CD4-positive, alpha-beta memory T cell (primary cell): ENCODE measurements around the gene SNTG2. TPM values are rescaled to one million over a fixed set of nuclear protein-coding genes. Genes with fewer than 3 reads are reported as not detected.

Experiments used
- CTCF ChIA-PET: fragments of 350-600 bp; sonication (Branson Sonifier 250); formaldehyde crosslinking; loops from one replicate; lab custom pipeline; 2021; ENCODE audit warnings: inconsistent platforms; ENCODE audit not compliant: partially characterized antibody; lab: Charles Lee
- POLR2A ChIA-PET: fragments of 350-600 bp; sonication (Branson Sonifier 250); formaldehyde crosslinking; loops from one replicate; lab custom pipeline; 2021; ENCODE audit not compliant: partially characterized antibody; lab: Charles Lee
- DNase-seq, 5 donors: peaks; one replicate each; pipeline versions ENCODE4 v3.0.0 to v3.0.0-alpha.2; 2020 to 2022; ENCODE audit warnings: mixed read lengths in 1 of 5
- H3K27ac ChIP-seq: one replicate; pipeline ENCODE4 v1.7.0; 2013; ENCODE audit warnings: low read depth, low read length
- H3K27me3 ChIP-seq: 2 replicates; pipeline ENCODE4 v1.7.0; 2013; ENCODE audit warnings: mild to moderate bottlenecking, low read length, moderate library complexity; ENCODE audit not compliant: insufficient read depth
- H3K36me3 ChIP-seq: 2 replicates; pipeline ENCODE4 v1.7.0; 2013; ENCODE audit warnings: mild to moderate bottlenecking, low read length, moderate library complexity; ENCODE audit not compliant: insufficient read depth
- H3K4me1 ChIP-seq: 2 replicates; pipeline ENCODE4 v1.7.0; 2013; ENCODE audit warnings: mild to moderate bottlenecking, low read length, moderate library complexity; ENCODE audit not compliant: insufficient read depth
- H3K4me3 ChIP-seq, 2 donors: one replicate each; pipeline ENCODE4 v1.7.0; 2013; ENCODE audit warnings: low read length in 2 of 2, mild to moderate bottlenecking in 1 of 2
- H3K9me3 ChIP-seq, 2 donors: one replicate each; pipeline ENCODE4 v1.7.0; 2013; ENCODE audit warnings: low read length in 2 of 2, control low read depth in 1 of 2; ENCODE audit not compliant: control insufficient read depth in 1 of 2
- H3K27ac Mint-ChIP-seq, 7 donors: one replicate each; pipeline ENCODE4 v1.8.0; 2020 to 2021; ENCODE audit warnings: mixed read lengths in 7 of 7, mild to moderate bottlenecking in 6 of 7, inconsistent platforms in 3 of 7, moderate library complexity in 3 of 7
- H3K27me3 Mint-ChIP-seq, 2 donors: one replicate each; pipeline ENCODE4 v1.8.0; 2020 to 2021; ENCODE audit warnings: mixed read lengths in 2 of 2
- H3K36me3 Mint-ChIP-seq, 2 donors: one replicate each; pipeline ENCODE4 v1.8.0; 2020 to 2021; ENCODE audit warnings: mixed read lengths in 2 of 2, inconsistent platforms in 1 of 2, mild to moderate bottlenecking in 1 of 2
- H3K4me1 Mint-ChIP-seq, 4 donors: one replicate each; pipeline ENCODE4 v1.8.0; 2020 to 2021; ENCODE audit warnings: mixed read lengths in 4 of 4, mild to moderate bottlenecking in 1 of 4
- H3K4me3 Mint-ChIP-seq, 8 donors: one replicate each; pipeline ENCODE4 v1.8.0; 2020 to 2021; ENCODE audit warnings: mixed read lengths in 8 of 8, mild to moderate bottlenecking in 7 of 8, moderate library complexity in 6 of 8, inconsistent platforms in 3 of 8
- H3K9me3 Mint-ChIP-seq, 8 donors: one replicate each; pipeline ENCODE4 v1.8.0; 2020 to 2021; ENCODE audit warnings: mixed read lengths in 8 of 8, mild to moderate bottlenecking in 5 of 8, inconsistent platforms in 3 of 8, moderate library complexity in 1 of 8
- intact Hi-C: fragments of 100-400 bp; cut with micrococcal nuclease; formaldehyde crosslinking; loops from one replicate; pipeline ENCODE4 v1.15.1; 2023
- polyA plus RNA-seq, 2 donors: library from polyadenylated mRNA; unstranded; fragments of 300-500 nt; fragmentation: Illumina TruSeq; gene quantifications; one replicate each; pipeline ENCODE4 v1.2.3, GENCODE V29; 2021
- total RNA-seq, 2 experiments: library from RNA; stranded (reverse); gene quantifications; one replicate each; pipeline ENCODE4 v1.2.3, GENCODE V29; 2021

SNTG2 gene
- total and polyA plus RNA-seq, 4 experiments from 2014 or later: 0.55 to 1.3 (median 0.96) TPM; not detected in 1

DNA sequence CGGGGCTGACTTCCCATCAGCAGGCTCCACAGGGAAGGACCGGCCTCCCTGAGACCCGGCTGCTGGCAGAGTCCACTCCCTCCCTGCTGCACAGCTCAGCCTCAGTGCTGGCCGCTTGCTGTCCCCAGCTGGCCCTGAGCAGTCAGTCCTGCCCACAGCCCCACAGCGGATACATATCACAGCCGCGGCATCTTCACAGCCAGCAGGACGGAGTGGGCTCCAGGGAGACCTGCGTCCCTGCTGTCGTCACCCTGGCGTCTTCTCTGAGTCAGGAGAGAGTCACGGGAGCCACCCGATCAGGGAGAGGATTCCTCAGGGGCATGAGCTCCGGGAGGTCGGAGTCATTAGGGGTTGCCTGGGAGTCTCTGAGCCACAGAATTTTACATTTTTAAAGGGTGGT lies 13.1 kb upstream of the SNTG2 start:
- H3K27me3 ChIP-seq: no peaks in the 10 kb centered on the region
- no peaks in the 10 kb centered on the region for H3K9me3 ChIP-seq
- H3K4me3 ChIP-seq: no peak overlapping the region
- H3K27me3 Mint-ChIP-seq: peaks cover 0 to 1% of the 10 kb centered on the region in 2 donors
- no peaks in the 10 kb centered on the region for H3K9me3 Mint-ChIP-seq
- no peaks in the 10 kb centered on the region for H3K4me1 ChIP-seq
- H3K4me3 Mint-ChIP-seq: no peak overlapping the region
- H3K4me1 Mint-ChIP-seq: peaks cover 0 to 1% (median 0%) of the 10 kb centered on the region in 4 donors
- intact Hi-C loops: no loop called here
- ChIA-PET POLR2A (no interaction called here), CTCF (no interaction called here)
- H3K27ac Mint-ChIP-seq: no peak overlapping the region
- H3K36me3 ChIP-seq: no peaks in the 10 kb centered on the region
- no peak for DNase-seq
- no peaks in the 10 kb centered on the region for H3K36me3 Mint-ChIP-seq
- H3K27ac ChIP-seq: no peak overlapping the region

- H3K27ac Mint-ChIP-seq: no peak overlapping the region
- intact Hi-C loops: no loop called here
- Histone ChIP-seq H3K27ac (no peak overlapping the region), H3K4me3 (no peak overlapping the region), H3K27me3 (no peaks in the 10 kb centered on the region), H3K4me1 (no peaks in the 10 kb centered on the region), H3K9me3 (no peaks in the 10 kb centered on the region), H3K36me3 (no peaks in the 10 kb centered on the region)
- POLR2A ChIA-PET: no interaction called here
- no peaks in the 10 kb centered on the region for H3K9me3 Mint-ChIP-seq
- no peak overlapping the region for H3K4me3 Mint-ChIP-seq
- peaks cover 0 to 1% (median 0%) of the 10 kb centered on the region in 4 donors for H3K4me1 Mint-ChIP-seq
- H3K27me3 Mint-ChIP-seq: peaks cover 0 to 1% of the 10 kb centered on the region in 2 donors
- H3K36me3 Mint-ChIP-seq: no peaks in the 10 kb centered on the region
- CTCF ChIA-PET: no interaction called here
- DNase-seq: no peak
Observed at GRCh38 chr2:938181-939005, 12.3 kb upstream of the SNTG2 start.

DNA sequence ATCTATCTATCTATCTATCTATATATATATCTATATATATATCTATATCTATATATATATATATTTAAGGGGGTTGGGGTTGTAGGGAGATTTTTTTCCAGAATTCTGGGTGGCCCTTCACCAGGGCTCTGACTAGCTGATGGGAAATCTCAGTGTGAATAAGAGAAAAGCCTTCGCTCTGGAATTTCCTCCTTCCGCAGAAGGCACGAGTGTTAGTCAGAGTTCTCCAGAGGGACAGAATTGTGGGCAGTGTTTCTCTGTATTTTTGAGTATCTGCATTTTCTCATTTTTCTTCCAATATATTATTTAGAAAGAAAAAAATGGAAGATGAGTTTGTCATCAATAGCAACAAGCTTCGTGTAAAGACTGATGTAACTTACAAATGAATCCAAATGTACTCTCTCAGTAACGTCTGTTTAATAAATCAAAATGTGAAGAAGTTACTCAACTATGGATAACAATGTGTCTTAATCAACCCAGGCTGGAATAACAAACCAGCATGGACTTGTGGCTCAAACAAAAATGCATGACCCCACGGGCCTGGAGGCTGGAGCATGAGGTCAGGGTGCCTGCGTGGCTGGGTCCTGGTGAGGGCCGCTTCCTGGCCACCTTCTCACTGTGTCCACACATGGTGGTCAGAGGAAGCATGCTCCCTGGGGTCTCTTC lies 10.6 kb upstream of the SNTG2 start:
- no peak overlapping the region for H3K27ac Mint-ChIP-seq
- Histone ChIP-seq H3K27me3 (no peaks in the 10 kb centered on the region), H3K4me1 (no peaks in the 10 kb centered on the region), H3K27ac (no peak overlapping the region), H3K9me3 (no peaks in the 10 kb centered on the region), H3K36me3 (no peaks in the 10 kb centered on the region), H3K4me3 (no peak overlapping the region)
- peaks cover 0 to 3% (median 1%) of the 10 kb centered on the region in 4 donors for H3K4me1 Mint-ChIP-seq
- peaks cover 0 to 9% (median 4%) of the 10 kb centered on the region in 8 donors for H3K9me3 Mint-ChIP-seq
- intact Hi-C loops: no loop called here
- H3K36me3 Mint-ChIP-seq: no peaks in the 10 kb centered on the region
- ChIA-PET CTCF (no interaction called here), POLR2A (no interaction called here)
- no peak for DNase-seq
- peaks cover 0 to 4% of the 10 kb centered on the region in 2 donors for H3K27me3 Mint-ChIP-seq
- no peak overlapping the region for H3K4me3 Mint-ChIP-seq

GRCh38 chr2:941871-942270 lies 8.8 kb upstream of the SNTG2 start:
- intact Hi-C loops: no loop called here
- H3K9me3 ChIP-seq: no peaks in the 10 kb centered on the region
- H3K27ac ChIP-seq: no peak overlapping the region
- ChIA-PET CTCF (no interaction called here), POLR2A (no interaction called here)
- no peak overlapping the region for H3K27ac Mint-ChIP-seq
- no peaks in the 10 kb centered on the region for H3K27me3 ChIP-seq
- peaks cover 5 to 21% (median 12%) of the 10 kb centered on the region in 4 donors for H3K4me1 Mint-ChIP-seq
- peaks cover 6% of the 10 kb centered on the region for H3K4me1 ChIP-seq
- peaks cover 3 to 6% of the 10 kb centered on the region in 2 donors for H3K27me3 Mint-ChIP-seq
- peaks cover 0 to 9% (median 4%) of the 10 kb centered on the region in 8 donors for H3K9me3 Mint-ChIP-seq
- no peaks in the 10 kb centered on the region for H3K36me3 ChIP-seq
- no peak overlapping the region for H3K4me3 ChIP-seq
- no peak overlapping the region for H3K4me3 Mint-ChIP-seq
- H3K36me3 Mint-ChIP-seq: no peaks in the 10 kb centered on the region
- DNase-seq: no peak

GRCh38 chr2:942775-943460 lies 7.7 kb upstream of the SNTG2 start:
- Histone ChIP-seq H3K4me3 (no peak overlapping the region), H3K9me3 (no peaks in the 10 kb centered on the region), H3K27ac (no peak overlapping the region), H3K27me3 (no peaks in the 10 kb centered on the region), H3K36me3 (no peaks in the 10 kb centered on the region), H3K4me1 (peaks cover 6% of the 10 kb centered on the region)
- ChIA-PET CTCF (no interaction called here), POLR2A (no interaction called here)
- DNase-seq: no peak
- H3K9me3 Mint-ChIP-seq: peaks cover 0 to 9% (median 4%) of the 10 kb centered on the region in 8 donors
- H3K27ac Mint-ChIP-seq: no peak overlapping the region
- H3K4me3 Mint-ChIP-seq: no peak overlapping the region
- intact Hi-C loops: no loop called here
- H3K27me3 Mint-ChIP-seq: peaks cover 4 to 8% of the 10 kb centered on the region in 2 donors
- no peaks in the 10 kb centered on the region for H3K36me3 Mint-ChIP-seq
- peaks cover 5 to 21% (median 12%) of the 10 kb centered on the region in 4 donors for H3K4me1 Mint-ChIP-seq

GRCh38 chr2:943461-943797 lies 7.2 kb upstream of the SNTG2 start:
- Mint-ChIP-seq H3K9me3 (peaks cover 0 to 9% (median 4%) of the 10 kb centered on the region in 8 donors), H3K27ac (no peak overlapping the region), H3K27me3 (peaks cover 4 to 8% of the 10 kb centered on the region in 2 donors), H3K4me1 (peaks cover 5 to 21% (median 12%) of the 10 kb centered on the region in 4 donors), H3K4me3 (no peak overlapping the region), H3K36me3 (no peaks in the 10 kb centered on the region)
- no peaks in the 10 kb centered on the region for H3K9me3 ChIP-seq
- ChIA-PET POLR2A (no interaction called here), CTCF (no interaction called here)
- H3K36me3 ChIP-seq: no peaks in the 10 kb centered on the region
- no peak overlapping the region for H3K27ac ChIP-seq
- intact Hi-C loops: no loop called here
- H3K4me3 ChIP-seq: no peak overlapping the region
- no peaks in the 10 kb centered on the region for H3K27me3 ChIP-seq
- no peak for DNase-seq
- peaks cover 6% of the 10 kb centered on the region for H3K4me1 ChIP-seq

DNA sequence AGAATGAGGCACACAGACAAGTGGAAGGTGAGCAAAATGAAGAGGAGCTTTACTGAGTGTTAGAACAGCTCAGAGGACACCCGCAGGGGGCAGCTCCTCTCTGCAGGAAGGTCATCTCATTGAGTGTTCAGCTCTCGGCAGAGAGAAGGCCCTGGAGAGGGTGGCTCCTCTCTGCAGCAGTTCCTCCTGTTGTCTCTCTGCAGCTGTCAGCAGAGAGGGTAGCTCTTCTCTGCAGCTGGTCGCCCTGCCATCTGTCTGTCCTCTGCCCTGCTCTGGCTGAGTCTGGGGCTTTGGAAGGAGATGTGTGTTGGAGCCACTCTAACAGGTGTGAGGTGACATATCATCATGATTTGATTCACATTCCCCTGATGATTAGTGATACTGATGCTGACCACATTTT lies 6.8 kb upstream of the SNTG2 start:
- Histone ChIP-seq H3K27ac (no peak overlapping the region), H3K36me3 (no peaks in the 10 kb centered on the region), H3K4me1 (peaks cover 6% of the 10 kb centered on the region), H3K9me3 (no peaks in the 10 kb centered on the region), H3K4me3 (no peak overlapping the region), H3K27me3 (no peaks in the 10 kb centered on the region)
- Mint-ChIP-seq H3K4me3 (no peak overlapping the region), H3K9me3 (peaks cover 0 to 9% (median 4%) of the 10 kb centered on the region in 8 donors), H3K4me1 (peaks cover 5 to 21% (median 12%) of the 10 kb centered on the region in 4 donors), H3K27me3 (peaks cover 4 to 8% of the 10 kb centered on the region in 2 donors), H3K36me3 (no peaks in the 10 kb centered on the region), H3K27ac (no peak overlapping the region)
- ChIA-PET POLR2A (no interaction called here), CTCF (no interaction called here)
- DNase-seq: no peak
- intact Hi-C loops: no loop called here
